Stimulated activated CD8-positive, alpha-beta memory T cell treated with anti-CD3 and anti-CD28 coated beads, Interleukin-2, amount 100 ng/mL, for 1 hour (primary cell): ENCODE data around the gene ZNF177.
A peak's percentile ranks its signal among the peaks of the same experiment; 100 is the strongest.
"Not testable (repeated sequence)": the region's sequence is repeated elsewhere in the genome, so short reads cannot be mapped to it uniquely, and the experiment has no call there.

Experiments
- DNase-seq, 2 donors: peaks; one replicate each; pipeline ENCODE4 v3.0.0-alpha.2; 2020; ENCODE audit warnings: low read depth in 2 of 2

The ZNF177 gene

GRCh38 chr19:9362905-9363304, at the start of gene ZNF177:
ZNF177 (plus strand) TSS chr19:9363013; CDS start chr19:9378312, 15,299 bp downstream.
- DNase-seq: no peak

DNA sequence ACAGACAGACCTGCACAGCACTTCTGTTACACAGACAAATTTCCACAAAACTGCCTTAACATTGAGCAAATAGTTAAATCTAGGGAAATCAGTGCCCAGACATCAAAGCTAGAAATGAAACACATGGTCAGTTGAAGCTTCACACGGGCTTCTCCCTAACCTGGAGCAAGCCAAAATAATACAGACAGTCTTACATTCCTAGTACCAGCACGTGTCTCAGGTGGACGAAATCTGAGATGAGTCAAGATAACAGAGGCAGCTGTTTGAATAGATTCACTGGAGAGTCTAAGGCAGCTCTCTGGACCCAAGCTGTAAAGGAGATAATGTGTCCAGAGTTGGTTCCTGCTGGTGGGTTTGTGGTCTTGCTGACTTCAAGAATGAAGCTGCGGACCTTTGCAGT, 49.1 kb upstream of the ZNF177 start:
- DNase-seq: no peak

GRCh38 chr19:9321338-9321737, 41.5 kb upstream of the ZNF177 start:
- no peak for DNase-seq

DNA sequence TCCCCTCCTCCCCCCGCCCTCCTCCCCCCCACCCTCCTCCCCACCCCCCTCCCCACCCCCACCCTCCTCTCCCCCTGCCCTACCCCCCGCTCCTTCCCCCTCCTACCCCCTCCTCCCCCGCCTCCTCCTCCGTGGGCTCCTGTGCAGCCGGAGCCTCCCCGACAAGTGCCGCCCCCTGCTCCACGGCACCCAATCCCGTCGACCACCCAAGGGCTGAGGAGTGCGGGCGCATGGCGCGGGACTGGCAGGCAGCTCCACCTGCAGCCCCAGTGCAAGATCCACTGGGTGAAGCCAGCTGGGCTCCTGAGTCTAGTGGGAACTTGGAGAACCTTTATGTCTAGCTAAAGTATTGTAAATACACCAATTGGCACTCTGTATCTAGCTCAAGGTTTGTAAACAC, 41.1 kb upstream of the ZNF177 start:
- DNase-seq: not testable (repeated sequence)

GRCh38 chr19:9322201-9322600, 40.6 kb upstream of the ZNF177 start:
- not testable (repeated sequence) for DNase-seq

GRCh38 chr19:9323557-9323918, 39.3 kb upstream of the ZNF177 start:
- no peak for DNase-seq

DNA sequence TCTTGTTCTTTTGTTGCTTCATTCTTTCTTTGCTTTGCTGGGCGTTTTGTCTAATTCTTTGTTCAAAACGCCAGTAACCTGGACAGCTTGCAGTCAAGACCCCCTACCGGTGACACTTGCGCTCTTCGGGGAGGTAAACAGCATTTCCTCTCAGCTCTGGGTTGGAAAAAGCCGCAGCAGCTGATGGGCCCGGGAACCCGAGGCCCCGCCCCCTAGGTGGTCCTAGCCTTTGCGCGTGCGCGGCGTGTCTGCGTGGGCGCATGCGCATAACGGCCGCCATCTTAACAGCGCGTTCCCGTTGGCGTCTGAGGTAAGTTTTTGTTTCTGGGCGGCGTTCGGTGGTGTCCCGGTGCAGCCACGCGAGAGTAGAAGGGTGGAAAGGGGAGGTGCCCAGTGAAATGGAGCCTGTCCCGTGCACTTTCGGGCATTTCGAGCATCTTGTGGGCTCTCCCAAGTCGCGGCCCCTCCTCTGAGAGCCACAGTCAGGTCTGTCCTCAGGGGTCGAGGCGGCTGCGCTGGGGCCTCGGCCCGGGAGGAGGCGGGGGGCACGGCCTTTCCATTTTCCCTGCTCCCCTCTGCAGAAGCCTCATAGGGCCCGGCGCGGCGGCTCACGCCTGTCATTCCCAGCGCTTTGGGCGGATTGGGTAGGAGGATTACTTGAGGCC, 38.8 kb upstream of the ZNF177 start, which contains the start of gene ZNF559:
Gene ZNF559 (plus strand): TSS at position 261 of the 665 bp plus-strand sequence. CDS start 14,371 bp downstream, outside the sequence.
- DNase-seq: peak; percentile 91 to 96

DNA sequence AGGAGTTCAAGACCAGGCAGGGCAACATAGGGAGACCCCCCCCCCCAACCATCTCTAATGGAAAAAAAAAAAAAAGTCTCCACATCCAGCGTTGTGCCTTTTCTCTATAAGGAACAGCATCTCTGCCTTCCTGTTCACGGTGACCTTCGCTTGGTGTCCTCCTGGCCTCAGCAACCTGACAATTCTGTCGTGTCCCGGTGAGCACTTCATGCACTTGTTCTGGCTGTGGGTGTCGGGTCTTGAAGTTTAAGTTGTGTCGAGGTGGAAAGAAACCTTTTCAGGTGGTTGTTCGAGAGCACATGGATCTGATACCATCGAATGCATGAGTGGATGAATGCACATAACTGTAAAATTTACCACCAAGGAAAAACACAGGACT, 38.2 kb upstream of the ZNF177 start:
- DNase-seq: no peak

- no peak for DNase-seq
Measured at GRCh38 chr19:9329999-9330398, 32.8 kb upstream of the ZNF177 start.

DNA sequence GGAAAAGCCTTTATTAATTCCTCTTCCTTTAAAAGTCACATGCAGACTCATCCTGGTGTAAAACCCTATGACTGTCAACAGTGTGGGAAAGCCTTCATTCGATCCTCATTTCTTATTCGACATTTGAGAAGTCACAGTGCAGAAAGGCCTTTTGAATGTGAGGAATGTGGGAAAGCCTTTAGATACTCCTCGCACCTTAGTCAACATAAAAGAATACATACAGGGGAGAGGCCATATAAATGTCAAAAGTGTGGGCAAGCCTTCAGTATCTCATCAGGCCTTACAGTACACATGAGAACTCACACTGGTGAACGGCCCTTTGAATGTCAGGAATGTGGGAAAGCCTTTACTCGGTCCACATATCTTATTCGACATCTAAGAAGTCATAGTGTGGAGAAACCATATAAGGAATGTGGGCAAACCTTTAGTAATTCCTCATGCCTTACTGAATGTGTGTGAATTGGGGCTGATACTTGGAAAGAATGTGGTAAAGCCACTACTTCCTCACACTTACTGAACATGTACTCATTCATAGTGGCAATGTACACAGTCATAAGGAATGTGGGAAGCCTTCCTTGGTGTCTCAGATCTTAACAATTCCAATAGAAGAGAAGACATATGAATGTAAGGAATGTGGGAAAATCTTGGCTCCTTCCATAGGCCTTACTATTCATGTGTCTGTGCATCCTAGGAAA, 20.1 kb upstream of the ZNF177 start:
- DNase-seq: no peak

DNA sequence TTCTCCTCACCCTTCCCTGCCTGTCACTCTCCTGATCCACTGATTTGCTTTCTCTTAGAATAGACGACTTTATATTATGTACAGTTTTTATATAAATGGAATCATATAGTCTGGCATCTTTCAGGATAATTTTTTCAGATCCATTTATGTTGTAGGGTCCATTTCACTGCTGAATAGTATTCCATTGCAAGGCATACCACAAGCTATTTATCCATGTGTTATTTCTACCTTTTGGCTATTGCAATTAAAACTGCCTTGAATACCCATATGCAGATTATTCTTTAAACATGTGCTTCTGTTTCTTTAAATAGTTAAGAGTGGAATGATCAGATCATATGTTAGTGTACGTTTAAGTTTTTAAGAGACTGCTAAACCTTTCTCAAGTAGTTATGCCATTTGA, 17.8 kb upstream of the ZNF177 start:
- DNase-seq: no peak

DNA sequence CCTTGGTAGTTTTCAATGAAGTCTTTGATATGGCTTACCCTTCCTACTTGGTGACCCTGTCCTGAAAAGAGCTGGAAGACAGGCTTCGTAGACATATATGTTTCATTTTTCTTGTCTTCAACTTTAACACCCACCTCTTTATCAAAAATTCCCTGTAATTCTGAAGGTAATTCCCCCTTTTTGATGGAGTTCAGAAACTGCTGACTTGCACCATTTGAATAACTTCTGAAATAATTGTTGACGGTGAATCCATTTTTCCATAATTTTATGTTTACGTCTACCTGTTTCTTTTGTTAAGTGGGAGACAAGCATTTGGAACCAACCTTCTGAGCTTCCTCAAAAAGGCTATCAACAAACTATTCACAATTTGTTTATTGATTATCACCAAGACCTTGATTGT, 14.6 kb upstream of the ZNF177 start:
- DNase-seq: no peak

- no peak for DNase-seq
Measured at GRCh38 chr19:9348671-9349070, 14.1 kb upstream of the ZNF177 start.

DNA sequence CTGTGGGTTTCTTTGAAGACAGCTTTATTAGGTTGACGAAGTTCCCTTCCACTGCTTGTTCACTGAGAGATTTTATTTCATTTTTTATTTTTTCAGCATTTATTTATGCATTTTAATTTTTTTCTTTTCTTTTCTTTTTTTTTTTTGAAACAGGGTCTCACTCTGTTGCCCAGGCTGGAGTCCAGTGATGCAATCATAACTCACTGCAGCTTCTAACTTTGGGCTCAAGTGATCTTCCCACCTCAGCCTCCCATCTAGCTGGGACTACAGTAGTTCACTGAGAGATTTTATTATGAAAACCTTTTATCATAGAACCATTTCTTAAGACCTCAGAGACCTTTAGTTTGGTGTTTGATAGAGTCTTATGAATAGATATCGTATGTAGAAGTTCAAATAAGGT, 10.3 kb upstream of the ZNF177 start:
- DNase-seq: no peak

GRCh38 chr19:9353011-9353410, 9.8 kb upstream of the ZNF177 start:
- no peak for DNase-seq

GRCh38 chr19:9354651-9355050, 8.2 kb upstream of the ZNF177 start:
- DNase-seq: no peak

GRCh38 chr19:9370738-9371619, 8.2 kb downstream of the ZNF177 start:
- no peak for DNase-seq

GRCh38 chr19:9381361-9381785, 18.6 kb downstream of the ZNF177 start:
- DNase-seq: no peak

GRCh38 chr19:9406798-9407352, 44.1 kb downstream of the ZNF177 start:
- peak in 1 of 2 donors; percentile 14 for DNase-seq

- DNase-seq: no peak
Measured at GRCh38 chr19:9407827-9408226, 45.0 kb downstream of the ZNF177 start.

GRCh38 chr19:9413240-9413954, 50.6 kb downstream of the ZNF177 start:
- no peak for DNase-seq
